ENCODE measurements around the gene CD99L2. TPM values are rescaled to one million over a fixed set of nuclear protein-coding genes. Genes with fewer than 3 reads are reported as not detected.

CD99L2 gene
- total RNA-seq, 1 experiment from 2014 or later, result 7.3 TPM

- TF ChIP-seq CTCF (conservative IDR thresholded peaks at IDR 0.05), result no peak
- H3K79me1 ChIP-seq (ENCODE audit: insufficient read depth, low read depth, low read length, poor library complexity, severe bottlenecking), result no peaks in the 10 kb centered on the region
- no peak overlapping the region for H3K23ac ChIP-seq (ENCODE audit: insufficient read length, low read depth, low read length)
- DNase-seq, result no peak
- H3K79me2 ChIP-seq (ENCODE audit: insufficient read depth, low read length), result no peaks in the 10 kb centered on the region
- H3T11ph ChIP-seq (ENCODE audit: low read length), result no peak overlapping the region
- H3K23me2 ChIP-seq (ENCODE audit: insufficient read length, low read depth, low read length, poor library complexity, severe bottlenecking), result peaks cover 3% of the 10 kb centered on the region
- H3K27me3 ChIP-seq (ENCODE audit: insufficient read depth, low read length), result no peaks in the 10 kb centered on the region
- no peak overlapping the region for H2BK120ac ChIP-seq (ENCODE audit: low read depth, low read length, poor library complexity, severe bottlenecking)
- no peak overlapping the region for H2AK5ac ChIP-seq (ENCODE audit: insufficient read length, low read length)
- peaks cover 4% of the 10 kb centered on the region; the same call in 1 of the 2 replicates for H3K4me1 ChIP-seq (ENCODE audit: insufficient read depth, low read length)
- no peak overlapping the region for H3K9ac ChIP-seq (ENCODE audit: extremely low read depth, insufficient read length, low read length)
- no peak overlapping the region for H2BK15ac ChIP-seq (ENCODE audit: low read depth, low read length)
- WGBS (ENCODE audit: extremely low coverage, insufficient read length, low lambda C conversion rate), result no CpG with 5 or more reads among the region's 17 CpGs
- H3K4ac ChIP-seq (ENCODE audit: low read depth, low read length), result no peak overlapping the region
- Mint-ChIP-seq H3K27ac (no peak overlapping the region), H3K4me3 (no peak overlapping the region), H3K36me3 (ENCODE audit: insufficient read depth in 1 of 3, low read depth in 3 of 3) (peaks cover 2 to 31% (median 14%) of the 10 kb centered on the region in 3 experiments; a peak in 6 of 7 replicates), H3K4me1 (peaks cover 12 to 29% of the 10 kb centered on the region in 2 experiments), H3K9me3 (peaks cover 46 to 62% of the 10 kb centered on the region in 2 experiments), H3K27me3 (ENCODE audit: low read depth) (peaks cover 2% of the 10 kb centered on the region)
- no peak overlapping the region for H3K4me2 ChIP-seq (ENCODE audit: insufficient read depth, insufficient read length, low read length)
- no peak overlapping the region for H2BK12ac ChIP-seq (ENCODE audit: insufficient read length, low read depth, low read length)
- H4K8ac ChIP-seq (replicated peaks; ENCODE audit: insufficient read length, low read depth, low read length), result no peak overlapping the region
- no peak overlapping the region for H2BK20ac ChIP-seq (ENCODE audit: low read depth, low read length, poor library complexity, severe bottlenecking)
- H3K18ac ChIP-seq (ENCODE audit: insufficient read length, low read depth, low read length), result no peak overlapping the region
- H2BK5ac ChIP-seq (ENCODE audit: insufficient read length, low read length), result no peak overlapping the region
- H3K56ac ChIP-seq (ENCODE audit: insufficient read length, low read depth, low read length), result no peak overlapping the region
- no peak overlapping the region for H2AFZ ChIP-seq (ENCODE audit: low read length)
- H4K91ac ChIP-seq (ENCODE audit: insufficient read length, low read depth, low read length), result no peak overlapping the region
- no peak overlapping the region for H3K27ac ChIP-seq (ENCODE audit: insufficient read length, low read depth, low read length)
- H3K9me3 ChIP-seq (ENCODE audit: control insufficient read depth, low read depth, low read length), result no peaks in the 10 kb centered on the region
- H4K20me1 ChIP-seq (ENCODE audit: control insufficient read depth, insufficient read depth, insufficient read length), result peaks cover 2% of the 10 kb centered on the region
- H3K14ac ChIP-seq (ENCODE audit: insufficient read depth, low read length), result no peak overlapping the region
- no peak overlapping the region for H4K5ac ChIP-seq (ENCODE audit: insufficient read length, low read depth, low read length)
Observed at GRCh38 chrX:150767475-150768131, 130.9 kb downstream of the CD99L2 start.
